Spleen (tissue), 7 donors: ENCODE data around the gene VPS39.

ENCODE experiments used
- CTCF ChIP-seq, 11 experiments: fragments of 200-600 bp in 7 of 11; fragments of 450-650 bp in 4 of 11; sonication (generic) in 4 of 11; IDR thresholded peaks in 8 of 11; conservative IDR thresholded peaks in 3 of 11; 1 replicate in 7 of 11; 2 replicates in 4 of 11; pipeline versions ENCODE4 v1.4.0 to v1.8.0; 2016 to 2021; ENCODE audit warnings: antibody characterized with exemption in 11 of 11, inconsistent platforms in 4 of 11, mild to moderate bottlenecking in 1 of 11
- POLR2A ChIP-seq, 3 donors: fragments of 450-650 bp; IDR thresholded peaks; one replicate each; pipeline ENCODE4 v1.5.1; 2017; ENCODE audit warnings: antibody characterized with exemption in 3 of 3, mild to moderate bottlenecking in 1 of 3
- donor health status: DM: no; HTN: no; CAD: no; lungs with moderate emphysema.
- donor health status: DM: no; HTN: no; CAD: no.
- donor health status: DM: no; HTN: no; CAD: no.

GRCh38 chr15:42151141-42151561 lies 57.0 kb downstream of the VPS39 start:
- no peak for TF ChIP-seq CTCF (IDR thresholded peaks at IDR 0.05 in 8 of 11, conservative IDR thresholded peaks at IDR 0.05 in 3 of 11)
- no peak for TF ChIP-seq POLR2A (IDR thresholded peaks at IDR 0.05)
